Left forelimb (tissue), 1 donor: ENCODE data around the gene HOXC4.

Source experiments
- DNase-seq: peaks from one replicate; pipeline ENCODE4 v3.0.0-alpha.2; 2018; ENCODE audit warnings: low spot score

The HOXC4 gene

GRCh38 chr12:54016051-54016450 is 37.6 kb upstream of the HOXC4 start:
- no peak for DNase-seq

GRCh38 chr12:54016478-54016964 is 37.1 kb upstream of the HOXC4 start:
- DNase-seq: no peak

- no peak for DNase-seq
Measured at GRCh38 chr12:54017027-54017788, 36.4 kb upstream of the HOXC4 start.

GRCh38 chr12:54017878-54018467 is 35.7 kb upstream of the HOXC4 start:
- DNase-seq: no peak

GRCh38 chr12:54018468-54018984 is 35.1 kb upstream of the HOXC4 start:
- DNase-seq: no peak

- no peak for DNase-seq
Measured at GRCh38 chr12:54019091-54019811, 34.4 kb upstream of the HOXC4 start.

- no peak for DNase-seq
Measured at GRCh38 chr12:54019924-54020590, 33.6 kb upstream of the HOXC4 start.

GRCh38 chr12:54020591-54021405 is 32.8 kb upstream of the HOXC4 start:
- DNase-seq: no peak

- DNase-seq: no peak
Measured at GRCh38 chr12:54021432-54022013, 32.1 kb upstream of the HOXC4 start.

GRCh38 chr12:54022960-54023884 is 30.4 kb upstream of the HOXC4 start:
- no peak for DNase-seq

GRCh38 chr12:54024127-54024526 is 29.5 kb upstream of the HOXC4 start:
- DNase-seq: no peak

GRCh38 chr12:54024581-54025305 is 28.9 kb upstream of the HOXC4 start:
- no peak for DNase-seq

GRCh38 chr12:54025499-54026405 is 27.9 kb upstream of the HOXC4 start:
- DNase-seq: no peak

GRCh38 chr12:54026640-54027441 is 26.8 kb upstream of the HOXC4 start:
- DNase-seq: no peak

GRCh38 chr12:54027442-54027786 is 26.2 kb upstream of the HOXC4 start:
- no peak for DNase-seq

- no peak for DNase-seq
Measured at GRCh38 chr12:54028314-54029201, 25.1 kb upstream of the HOXC4 start, which contains the start of gene HOXC6. Gene HOXC6, plus strand, starts transcription at chr12:54028440. Its CDS starts 82 bp downstream, at chr12:54028522.
